ENCODE results near the gene TP53I11.
A peak's percentile ranks its signal among the peaks of the same experiment; 100 is the strongest.

The TP53I11 gene

DNA sequence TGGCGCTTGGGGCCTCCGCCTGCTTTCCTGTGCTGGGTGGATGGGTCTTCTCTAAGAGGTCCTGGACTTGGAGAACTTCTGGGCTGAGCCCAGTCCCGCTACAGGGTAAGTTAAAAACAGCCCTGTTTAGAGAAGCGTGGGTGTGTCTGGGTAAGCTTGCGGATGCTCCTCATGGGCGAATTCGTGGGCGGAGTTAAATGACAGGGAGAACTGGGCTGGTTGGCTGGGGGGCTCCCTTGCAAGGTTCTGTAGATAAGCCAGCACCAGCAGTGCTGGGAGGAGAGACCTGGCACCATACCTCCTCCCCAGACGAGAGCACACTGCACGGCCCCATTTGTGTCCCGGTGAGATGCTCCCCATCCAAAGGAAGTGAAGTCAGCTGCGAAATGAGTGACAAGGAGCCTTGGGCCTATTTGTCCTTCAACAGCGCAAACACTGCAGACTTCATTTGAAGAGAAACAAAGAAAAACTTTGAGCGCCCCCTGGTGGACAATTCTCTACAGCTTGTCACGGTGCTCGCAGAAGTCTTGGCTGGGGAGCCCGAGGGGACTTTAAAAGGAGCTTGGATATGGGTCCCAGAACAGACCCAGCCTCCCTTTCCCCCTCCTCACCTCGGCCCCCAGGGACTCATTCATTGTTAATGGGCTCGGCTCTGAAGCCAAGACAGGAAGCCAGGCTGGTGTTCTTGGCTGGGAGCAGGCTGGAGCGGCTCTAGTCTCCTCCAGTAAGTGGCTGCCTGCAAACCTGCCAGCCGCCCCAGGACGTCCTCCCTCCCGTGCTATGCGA, 39.5 kb downstream of the TP53I11 start:
- peak; percentile 47 to 73 (median 69) for DNase-seq

DNA sequence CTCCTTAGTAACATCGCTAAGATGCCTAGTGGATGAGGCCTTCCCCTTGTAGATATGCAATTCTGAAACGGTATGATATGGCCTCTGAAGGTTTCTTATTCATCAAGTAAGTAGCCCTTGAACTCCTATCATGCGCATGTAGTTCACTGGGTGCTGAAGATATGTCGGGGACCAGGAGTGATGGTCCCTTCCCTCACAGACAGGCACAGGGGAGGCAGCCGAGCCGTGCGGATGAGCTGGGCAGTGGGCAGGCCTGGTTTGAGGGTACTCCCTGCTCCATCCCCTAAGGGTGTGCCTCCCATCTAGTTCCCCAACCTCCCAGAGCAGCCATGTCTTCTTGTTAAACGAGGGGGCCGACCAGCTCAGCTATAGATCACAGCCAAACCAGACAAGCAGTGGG, 40.1 kb downstream of the TP53I11 start:
- no peak for DNase-seq

DNA sequence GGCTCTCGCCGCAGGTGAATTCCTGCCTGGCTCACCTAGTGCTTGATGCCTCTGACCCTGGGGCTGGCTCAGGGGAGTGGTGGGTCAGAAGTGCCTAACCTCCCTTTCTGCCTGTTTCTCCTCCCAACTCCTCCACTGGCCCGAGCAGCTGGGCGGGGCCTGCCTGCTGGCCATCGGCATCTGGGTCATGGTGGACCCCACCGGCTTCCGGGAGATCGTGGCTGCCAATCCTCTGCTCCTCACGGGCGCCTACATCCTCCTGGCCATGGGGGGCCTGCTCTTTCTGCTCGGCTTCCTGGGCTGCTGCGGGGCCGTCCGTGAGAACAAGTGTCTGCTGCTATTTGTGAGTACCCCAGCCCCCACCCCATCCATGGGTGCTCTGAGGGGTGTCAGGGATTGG, 41.1 kb downstream of the TP53I11 start:
- no peak for DNase-seq

DNA sequence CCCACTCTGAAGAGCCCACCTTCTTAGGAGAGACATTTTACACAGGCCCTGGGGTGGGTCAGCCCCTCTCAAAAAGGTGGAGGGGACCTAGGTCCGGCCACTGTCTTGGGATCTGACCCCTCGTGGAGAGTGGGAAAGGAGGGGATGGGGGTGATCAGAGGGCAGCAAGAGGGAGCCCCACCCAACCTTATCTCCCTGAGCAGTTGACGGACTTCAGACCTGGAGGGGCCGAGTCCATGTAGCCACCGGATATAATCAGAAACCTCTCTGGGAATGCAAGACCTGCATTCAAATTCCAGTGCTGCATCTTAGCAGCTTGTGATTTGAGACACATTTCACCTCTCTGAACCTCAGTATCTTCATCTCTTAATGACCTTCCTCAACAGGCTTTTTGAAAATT, 44.0 kb downstream of the TP53I11 start:
- DNase-seq: no peak

DNA sequence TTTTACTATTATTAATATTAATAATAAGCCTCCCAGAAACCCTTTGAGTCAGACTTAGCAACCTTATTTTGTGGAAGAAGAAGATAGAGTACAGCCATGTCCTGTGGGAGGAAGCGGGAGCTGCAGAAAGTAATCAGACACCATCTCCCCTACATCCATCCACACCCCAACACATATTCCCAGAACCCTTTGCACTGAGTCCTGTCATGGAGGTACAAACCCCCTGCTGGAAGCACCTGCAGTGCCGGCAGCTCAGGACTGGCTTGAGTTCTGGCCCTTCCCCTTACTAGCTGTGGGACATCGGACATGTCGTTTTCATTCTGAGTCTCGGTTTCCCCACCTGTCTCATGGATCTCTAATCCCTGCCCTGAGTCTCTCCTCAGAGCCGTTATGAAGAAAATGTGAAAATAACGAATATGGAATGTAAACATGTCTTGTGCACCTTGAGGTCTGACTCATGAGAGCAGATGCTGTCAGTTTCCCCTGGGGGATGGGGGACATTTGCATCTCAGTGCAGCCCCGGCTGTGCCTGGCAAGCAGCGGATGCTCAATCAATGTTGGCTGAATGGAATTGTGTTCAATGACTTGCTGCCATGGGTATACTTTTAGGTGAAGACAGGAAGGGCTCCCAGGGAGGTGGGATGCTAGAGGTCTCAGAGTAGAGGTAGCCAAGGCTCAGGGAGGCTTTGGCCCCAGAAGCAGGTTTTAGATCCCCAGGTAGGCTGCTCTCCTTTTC, 45.4 kb downstream of the TP53I11 start:
- DNase-seq: no peak

DNA sequence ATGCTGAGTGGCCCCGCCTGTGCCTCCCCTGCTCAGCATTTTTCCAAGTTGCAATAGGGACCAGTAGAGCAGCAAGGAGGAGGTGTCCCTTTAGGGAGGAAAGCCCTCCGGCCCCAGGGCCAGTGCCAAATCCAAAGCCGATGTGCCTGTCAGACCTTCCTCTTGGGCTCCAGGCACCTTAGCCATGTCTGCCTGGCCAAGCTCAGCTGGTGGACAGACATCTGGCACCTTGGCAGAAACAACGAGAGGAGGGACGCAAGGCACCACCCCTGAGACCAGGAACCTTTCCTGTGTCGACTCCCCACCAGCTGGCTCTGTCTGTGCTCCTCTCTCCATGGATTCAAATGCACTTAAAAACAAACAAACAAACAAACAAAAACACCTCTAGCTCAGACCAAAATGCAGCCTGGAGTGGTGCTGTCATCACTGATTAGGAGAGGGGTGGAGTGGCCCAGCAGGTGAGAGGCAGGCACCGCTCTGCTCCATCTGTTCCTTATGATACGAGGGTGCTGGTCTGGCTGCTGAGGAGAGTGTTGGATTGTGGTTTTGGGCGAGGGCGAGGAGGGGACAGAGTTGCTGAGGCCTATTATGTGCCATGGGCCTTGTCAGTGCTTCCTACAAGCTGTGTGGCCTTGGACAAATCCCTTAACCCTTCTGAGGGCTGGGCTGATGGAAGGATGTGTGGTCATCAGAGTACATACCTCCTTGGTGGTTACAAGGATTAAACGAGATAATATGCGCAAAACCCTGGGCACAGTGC, 46.2 kb downstream of the TP53I11 start:
- no peak for DNase-seq

DNA sequence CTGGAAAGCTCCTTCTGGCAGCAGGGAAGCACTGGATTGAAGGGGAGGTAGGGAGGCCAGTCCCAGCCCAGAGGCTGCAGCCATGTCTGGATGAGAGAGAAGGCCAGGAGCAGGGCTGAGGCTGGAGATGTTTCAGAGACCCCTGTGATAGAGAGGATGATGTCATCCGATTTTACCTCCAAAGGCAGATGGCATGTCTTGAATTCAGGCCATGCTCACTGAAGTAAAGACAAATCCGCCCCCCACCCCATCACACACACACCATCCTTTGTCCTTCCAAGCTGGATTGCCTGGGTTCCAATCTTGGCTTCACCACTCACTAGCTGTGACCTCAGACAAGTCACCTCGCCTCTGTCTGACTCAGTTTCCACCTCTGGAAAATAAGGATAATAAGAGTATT, 47.2 kb downstream of the TP53I11 start:
- DNase-seq: no peak

DNA sequence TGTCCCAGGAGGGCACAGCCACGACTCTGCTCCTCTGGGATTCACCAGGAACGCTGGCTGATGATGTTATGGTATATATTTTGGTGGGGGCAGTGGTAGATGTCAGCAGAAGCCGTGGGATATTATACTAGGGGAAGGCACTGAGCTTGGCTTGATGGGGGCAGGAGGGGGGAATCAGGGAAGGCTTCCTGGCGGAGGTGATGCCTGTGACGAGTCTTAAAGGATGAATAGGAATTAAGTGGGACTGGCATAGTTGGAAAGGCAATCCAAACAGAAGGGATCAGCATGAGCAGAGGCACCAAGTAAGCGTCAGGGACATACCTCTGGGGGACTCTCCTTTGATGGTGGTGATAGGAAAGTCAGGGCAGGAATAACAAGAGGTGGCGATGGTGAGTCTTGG, 47.6 kb downstream of the TP53I11 start:
- no peak for DNase-seq

DNA sequence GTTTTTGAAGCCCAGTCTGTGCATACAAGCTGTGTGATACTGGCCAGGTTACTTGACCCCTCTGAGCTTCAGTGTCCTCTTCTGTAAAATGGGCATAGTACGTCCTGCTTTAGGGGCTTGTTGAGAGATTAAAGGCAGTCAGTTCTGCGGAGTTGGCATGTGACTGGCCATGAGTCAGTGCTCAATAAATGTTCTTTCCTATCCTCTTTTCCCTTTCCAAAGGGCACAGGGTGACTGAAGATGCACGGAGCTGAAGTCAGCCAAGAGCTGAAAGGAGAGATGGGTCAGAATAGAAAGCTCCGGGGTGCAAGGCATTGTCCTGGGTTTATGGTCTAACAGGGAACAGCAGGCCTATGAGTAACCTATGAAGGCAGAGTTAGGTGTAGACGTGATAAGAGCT, 48.9 kb downstream of the TP53I11 start:
- DNase-seq: no peak

DNA sequence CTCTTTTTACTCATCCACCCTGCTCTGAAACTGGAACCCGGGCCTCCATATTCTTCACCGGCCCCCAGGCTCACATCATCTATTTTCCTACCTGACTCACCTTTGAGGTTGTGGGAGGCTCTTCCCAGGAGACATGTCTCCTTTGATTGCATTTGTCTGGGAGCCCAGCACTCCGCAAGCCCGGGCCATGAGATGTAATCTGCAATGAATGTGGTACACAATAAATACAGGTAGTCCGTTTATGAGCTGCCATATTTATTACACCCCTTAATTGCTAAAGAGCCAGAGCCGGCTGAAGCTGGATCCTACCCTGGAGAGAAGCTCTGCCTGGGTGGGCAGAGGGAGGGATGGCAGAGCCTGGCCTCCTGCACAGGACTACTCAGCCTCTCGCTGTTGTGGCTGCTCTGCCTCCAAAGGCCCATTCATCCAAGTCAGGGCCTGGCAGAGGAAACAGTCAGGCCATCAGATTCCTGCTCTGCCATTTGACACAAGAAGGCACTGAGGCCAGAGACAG, 49.5 kb downstream of the TP53I11 start:
- DNase-seq: no peak

DNA sequence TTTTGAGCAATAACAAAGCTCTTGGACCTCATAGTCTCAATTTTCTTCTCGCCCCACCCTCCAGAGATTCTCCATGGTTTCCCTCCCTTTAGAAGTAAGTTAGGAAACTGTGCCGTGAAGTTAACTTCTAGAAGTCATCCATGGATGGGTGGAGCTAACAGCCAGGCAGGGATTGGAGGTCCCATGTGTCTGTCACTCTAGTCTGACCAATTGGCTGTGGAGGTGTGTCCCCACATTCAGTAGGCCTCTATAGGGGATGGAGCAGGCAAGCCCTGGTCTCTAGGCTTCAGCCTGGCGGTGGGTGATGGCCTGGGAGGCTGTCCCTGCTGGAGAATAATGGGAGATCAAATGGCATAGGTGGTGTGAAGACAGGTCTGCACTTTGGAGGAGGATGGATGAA, 50.7 kb downstream of the TP53I11 start:
- DNase-seq: peak in 3 of 5 experiments; percentile 16 to 48 (median 21)

DNA sequence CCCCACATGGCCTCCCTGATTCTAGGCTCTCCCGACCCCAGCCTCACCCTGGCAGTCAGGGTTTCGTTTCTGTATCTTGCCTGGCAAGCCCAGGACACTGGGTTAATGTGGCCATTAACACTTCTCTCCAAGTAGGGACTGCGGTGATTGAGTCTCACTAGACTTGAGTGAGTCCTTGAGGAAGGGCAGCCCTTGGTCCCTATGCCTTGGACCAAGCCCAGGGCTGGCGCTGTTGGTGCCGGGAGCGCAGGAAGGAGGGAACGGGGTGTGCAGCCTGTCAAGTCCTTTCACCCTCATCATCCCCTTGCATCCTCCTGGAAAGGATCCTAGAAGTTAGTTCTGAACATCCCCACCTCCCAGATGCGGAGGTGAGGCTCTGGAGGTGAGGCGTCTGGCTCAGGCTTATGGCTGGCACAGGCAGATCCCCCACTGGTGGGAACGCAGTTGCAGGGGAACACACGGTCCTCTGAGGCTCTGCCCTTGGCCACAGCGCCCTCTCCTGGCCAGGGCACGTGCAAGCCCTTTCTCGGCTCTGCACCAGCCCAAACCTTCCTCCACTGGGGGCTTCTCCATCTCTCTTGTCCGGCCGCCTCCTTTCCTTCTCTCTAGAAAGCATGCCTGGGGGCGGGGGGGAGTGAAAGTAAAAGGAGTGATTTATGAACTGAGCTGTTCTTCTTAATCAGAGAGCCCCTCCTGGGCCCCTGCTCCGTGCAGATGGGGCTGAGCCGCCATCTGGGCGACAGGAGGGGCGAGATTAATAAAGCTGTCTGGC, 56.7 kb downstream of the TP53I11 start:
- peak; percentile 25 to 42 (median 36) for DNase-seq

DNA sequence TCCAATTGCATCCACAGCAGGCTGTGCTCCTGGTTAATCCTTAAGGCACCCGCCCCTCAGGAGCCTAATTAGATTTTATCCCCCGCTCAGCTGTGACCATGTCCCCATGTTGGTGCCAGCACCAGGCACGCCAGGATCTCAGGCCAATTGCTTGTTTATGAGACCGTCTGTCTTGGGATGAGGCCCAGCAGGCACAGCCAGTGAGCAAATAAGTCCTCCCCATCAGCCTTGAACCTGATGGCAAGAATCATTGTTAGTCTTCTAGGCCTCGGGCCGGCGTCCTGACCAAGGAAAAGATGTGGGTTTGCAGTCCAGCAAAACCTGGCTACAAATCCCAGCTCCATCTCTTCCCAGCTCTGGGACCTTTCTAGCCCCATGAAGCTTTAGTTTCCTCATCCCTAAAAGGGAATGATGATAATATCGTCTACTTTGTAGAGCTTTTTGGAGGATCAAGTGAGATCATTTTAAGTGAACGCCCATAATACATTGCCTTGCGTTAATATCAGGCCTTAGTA, 57.3 kb downstream of the TP53I11 start:
- no peak for DNase-seq

DNA sequence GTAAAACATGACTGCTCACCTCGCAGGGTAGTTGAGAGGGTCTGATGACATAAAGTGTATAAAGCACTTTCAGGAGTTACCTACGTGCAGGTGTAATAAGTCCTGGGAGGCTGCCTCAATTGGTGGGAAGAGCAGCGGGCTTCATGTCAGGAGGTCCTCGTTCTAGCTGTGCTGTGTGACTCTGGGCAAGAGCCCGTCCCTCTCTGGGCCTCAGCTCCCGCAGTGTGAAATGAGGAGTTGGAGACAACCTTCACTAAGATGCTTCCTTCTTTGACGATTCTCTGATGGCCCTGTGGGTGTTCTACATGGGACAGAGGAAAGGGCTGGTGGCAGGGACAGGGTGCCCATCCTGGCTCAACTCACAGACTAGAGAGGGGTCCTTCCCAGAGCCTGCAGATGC, 57.8 kb downstream of the TP53I11 start:
- DNase-seq: no peak

DNA sequence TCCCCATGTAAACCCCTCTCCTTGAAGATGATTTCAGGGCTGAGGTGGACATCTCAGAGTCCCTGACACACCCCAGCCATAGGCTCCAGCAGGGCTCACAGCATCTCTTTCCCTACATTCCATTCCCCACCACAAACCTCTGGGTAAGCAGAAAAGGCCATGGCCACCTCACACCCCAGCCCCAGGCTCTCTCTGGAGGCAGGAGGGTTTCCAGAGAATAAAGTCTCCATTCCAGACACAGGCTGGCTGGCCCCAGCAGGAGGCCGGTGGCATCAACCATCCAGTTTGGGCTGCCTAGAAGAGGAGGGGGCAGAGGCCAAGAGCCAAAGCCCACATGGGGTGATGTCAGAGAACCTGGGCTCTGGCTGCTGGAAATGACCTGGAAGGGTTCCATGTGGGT, 61.4 kb downstream of the TP53I11 start:
- DNase-seq: no peak

DNA sequence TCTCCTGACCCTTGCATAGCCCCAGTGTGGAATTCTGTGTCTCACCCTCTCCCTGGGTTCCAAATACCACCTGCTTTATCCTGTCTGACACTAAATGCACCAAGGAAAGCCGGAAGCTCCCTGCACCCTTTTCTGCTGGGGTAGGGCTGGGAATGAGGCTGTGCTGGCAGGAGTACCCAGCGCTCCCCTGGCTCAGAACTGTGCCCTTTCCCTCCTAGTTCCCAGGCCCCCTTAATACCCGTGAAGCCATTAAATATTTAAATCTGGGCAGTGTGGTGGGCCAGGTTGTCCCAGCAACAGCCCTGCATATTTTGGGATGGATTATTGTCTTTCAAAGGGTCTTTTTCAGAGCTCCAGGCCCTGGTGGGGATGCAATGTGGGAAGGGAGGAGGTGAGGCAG, 63.0 kb downstream of the TP53I11 start:
- DNase-seq: no peak

DNA sequence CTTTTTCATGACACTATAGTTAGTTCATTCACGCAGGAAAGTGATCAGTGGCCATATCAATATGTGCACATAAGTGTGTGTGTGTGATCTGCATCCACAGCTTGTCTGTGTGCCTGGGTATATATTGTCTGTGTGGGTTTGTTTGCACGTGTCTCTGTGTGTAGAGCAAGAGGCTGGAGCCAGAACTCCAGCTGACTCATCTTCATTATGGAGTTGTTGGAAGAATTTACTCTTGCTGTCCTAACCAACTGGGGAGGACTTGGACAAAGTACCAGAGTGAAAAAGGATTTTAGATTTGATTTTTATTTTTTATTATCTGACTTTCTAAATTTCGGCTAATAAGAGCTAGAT, 63.9 kb downstream of the TP53I11 start:
- no peak for DNase-seq

DNA sequence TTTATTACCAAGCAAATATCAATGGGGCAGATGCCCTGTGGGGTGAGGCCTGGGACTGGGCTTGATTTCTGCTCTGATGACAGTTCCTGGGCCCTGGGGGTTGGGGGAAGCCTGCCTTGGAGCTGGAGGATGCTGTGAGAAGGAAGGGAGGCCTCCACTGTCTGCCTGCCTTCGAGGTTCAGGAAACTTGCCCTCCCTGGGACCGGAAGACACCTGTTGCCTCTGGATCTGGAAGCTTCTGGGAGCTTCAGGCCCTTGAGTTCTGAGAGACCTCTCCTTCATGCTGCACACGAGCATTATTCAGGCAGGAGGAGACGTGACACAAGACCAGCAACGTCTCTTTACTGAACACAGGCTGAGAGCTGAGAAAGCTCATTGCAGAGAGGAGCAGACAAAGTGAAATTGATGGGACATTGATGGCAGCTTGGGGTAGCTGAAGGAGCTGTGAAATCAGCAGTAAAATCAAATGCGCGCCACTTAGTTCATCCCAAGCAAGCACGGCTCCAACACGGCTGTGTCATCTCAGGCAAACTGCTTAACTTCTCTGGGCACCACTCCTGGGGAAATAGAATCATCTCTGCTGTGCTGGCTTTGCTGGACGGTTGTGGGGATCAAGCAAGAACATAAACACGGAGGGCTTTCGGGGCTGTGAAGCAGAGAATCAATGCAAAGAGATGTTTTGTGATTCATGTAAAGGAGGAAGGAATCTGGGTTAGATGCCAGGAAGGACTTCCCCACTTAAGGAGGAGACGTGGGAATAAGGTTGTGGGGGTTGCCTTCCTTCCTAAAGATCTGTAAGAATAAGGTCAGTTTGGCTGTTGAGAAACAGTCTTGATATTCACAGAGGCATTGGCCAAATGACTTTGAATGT, 64.5 kb downstream of the TP53I11 start:
- DNase-seq: no peak

DNA sequence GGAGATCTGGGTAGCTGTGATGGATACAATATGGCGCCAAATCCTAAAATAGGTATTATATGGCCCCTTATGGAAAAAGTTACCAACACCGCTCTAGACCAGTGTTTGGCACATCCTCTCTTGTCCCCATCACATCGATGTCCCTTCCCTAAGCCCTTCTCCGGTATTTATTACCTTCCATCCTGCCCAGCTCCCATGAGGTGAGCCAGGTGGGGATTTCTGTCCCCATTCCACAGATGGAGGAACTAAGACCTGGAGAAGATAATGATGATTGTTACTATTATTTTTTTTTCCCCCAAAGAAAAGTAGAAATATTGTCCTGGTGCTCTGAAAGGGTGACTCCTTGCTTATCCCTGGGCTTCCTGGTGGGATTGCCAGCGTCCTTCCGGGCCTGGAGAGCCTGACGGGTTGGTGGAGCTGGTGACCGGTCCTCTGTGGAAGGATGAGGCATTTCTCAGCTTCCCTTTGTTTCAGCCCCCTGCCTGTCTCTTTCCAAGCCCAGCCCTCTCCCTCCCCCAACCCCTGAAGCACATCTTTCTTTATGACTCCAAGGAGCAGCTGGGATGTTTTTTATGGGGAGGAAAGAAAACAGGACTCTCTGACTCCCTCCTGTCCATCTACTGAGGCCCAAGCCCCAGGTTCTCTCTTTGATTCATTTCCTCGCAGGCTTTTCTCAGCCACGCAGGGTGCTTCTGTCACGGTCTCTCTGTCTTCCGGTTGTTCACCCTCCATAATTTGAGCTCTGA, 65.4 kb downstream of the TP53I11 start:
- DNase-seq: no peak

DNA sequence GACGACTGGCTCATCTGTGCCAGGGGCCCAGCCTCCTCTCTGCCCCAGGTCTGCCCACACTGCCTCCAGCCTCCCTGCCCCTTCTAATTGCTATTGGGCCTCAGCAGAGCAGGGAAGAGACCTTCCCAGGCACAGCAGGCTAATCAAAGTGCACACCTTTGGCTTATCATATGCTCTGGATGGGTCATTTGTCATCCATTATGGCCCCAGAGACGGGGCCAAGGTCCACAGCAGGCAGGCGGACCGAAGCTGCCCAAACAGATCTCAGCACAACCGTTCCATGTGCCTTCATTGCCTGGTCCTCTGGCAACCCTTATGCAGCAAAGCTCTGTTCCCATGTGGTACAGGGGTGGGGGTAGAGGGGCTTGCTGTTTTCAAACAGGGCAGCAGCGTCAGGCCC, 66.6 kb downstream of the TP53I11 start:
- DNase-seq: no peak

DNA sequence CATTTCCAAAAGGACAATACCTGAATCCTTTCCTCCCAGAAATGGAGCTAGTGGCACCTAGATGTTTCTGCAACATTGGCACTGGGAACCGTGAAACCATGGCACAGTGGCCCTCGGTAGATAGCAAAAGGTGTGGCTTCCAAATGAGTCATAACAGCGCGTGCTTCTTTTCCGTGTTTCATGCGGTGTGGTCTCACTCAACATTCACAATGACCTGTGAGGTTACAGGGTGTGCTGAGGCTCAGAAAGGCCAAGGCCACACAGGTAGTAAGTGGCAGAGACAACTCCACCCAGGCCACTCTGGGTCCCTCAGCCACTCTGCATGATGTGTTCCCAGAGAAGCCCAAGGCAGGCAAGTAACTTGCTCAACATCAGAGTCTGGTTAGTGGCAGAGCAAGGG, 67.4 kb downstream of the TP53I11 start:
- peak in 1 of 5 experiments; percentile 36 for DNase-seq

Measured in T-helper 2 cell (primary cell).